ENCODE data around the gene APBB2.

Gene APBB2

GRCh38 chr4:41172786-41173185, 41.6 kb downstream of the APBB2 start:
- ChIA-PET POLR2A (interaction anchor here (0.6 to 0.8 kb wide), 2 partner anchors 41 to 87 kb away, joined by 3 read pairs; no protein-coding TSS in a partner anchor), CTCF (interaction anchor here (1.0 to 2.3 kb wide), 2 partner anchors 20 to 41 kb away, joined by 3 to 10 read pairs; partner anchors contain the start of gene APBB2)
- DNase-seq (ENCODE audit: low read depth, low spot score), result no peak
- TF ChIP-seq, protein P1, sequence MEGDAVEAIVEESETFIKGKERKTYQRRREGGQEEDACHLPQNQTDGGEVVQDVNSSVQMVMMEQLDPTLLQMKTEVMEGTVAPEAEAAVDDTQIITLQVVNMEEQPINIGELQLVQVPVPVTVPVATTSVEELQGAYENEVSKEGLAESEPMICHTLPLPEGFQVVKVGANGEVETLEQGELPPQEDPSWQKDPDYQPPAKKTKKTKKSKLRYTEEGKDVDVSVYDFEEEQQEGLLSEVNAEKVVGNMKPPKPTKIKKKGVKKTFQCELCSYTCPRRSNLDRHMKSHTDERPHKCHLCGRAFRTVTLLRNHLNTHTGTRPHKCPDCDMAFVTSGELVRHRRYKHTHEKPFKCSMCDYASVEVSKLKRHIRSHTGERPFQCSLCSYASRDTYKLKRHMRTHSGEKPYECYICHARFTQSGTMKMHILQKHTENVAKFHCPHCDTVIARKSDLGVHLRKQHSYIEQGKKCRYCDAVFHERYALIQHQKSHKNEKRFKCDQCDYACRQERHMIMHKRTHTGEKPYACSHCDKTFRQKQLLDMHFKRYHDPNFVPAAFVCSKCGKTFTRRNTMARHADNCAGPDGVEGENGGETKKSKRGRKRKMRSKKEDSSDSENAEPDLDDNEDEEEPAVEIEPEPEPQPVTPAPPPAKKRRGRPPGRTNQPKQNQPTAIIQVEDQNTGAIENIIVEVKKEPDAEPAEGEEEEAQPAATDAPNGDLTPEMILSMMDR (IDR thresholded peaks at IDR 0.05; ENCODE audit: insufficient read depth, low read length, missing control alignments), result no peak
- H3K4me3 ChIP-seq (ENCODE audit: low read depth, low read length), result no peak overlapping the region

DNA sequence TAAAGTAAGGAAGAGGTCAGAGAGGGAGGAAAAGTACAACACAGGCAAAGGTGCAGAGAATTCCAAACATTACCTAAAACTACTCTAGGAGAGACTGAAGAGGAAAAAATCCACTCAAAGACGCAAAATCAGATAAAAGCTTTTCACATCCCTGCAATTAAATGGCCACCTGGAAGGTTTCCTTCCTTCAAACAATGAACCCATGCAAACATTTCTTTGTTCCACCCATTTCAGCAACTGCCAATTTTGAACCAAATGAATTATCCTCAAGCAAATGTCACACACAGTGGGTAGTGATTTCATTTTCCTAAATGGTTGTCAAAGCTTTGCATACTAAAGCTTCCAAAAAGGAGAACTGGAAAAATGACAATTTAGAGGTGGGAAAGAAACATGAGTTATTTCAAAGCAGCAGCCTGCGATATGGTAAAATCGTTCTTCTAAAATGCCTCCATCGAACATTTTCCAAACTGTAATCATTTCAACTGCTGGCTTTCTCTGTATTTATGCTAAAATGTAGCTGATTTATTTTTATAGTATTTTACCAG, 45.0 kb downstream of the APBB2 start:
- TF ChIP-seq, protein P1 (IDR thresholded peaks at IDR 0.05; ENCODE audit: insufficient read depth, low read length, missing control alignments), result no peak
- H3K4me3 ChIP-seq (ENCODE audit: low read depth, low read length), result no peak overlapping the region
- DNase-seq (ENCODE audit: low read depth, low spot score), result no peak
- POLR2A ChIA-PET, result interaction anchor here (0.6 to 1.4 kb wide), 2 partner anchors 9 to 88 kb away, joined by 3 read pairs; no protein-coding TSS in a partner anchor
- CTCF ChIA-PET, result interaction anchor here (1.4 kb wide), 1 partner anchor 243 kb away, joined by 4 read pairs; no protein-coding TSS in a partner anchor

DNA sequence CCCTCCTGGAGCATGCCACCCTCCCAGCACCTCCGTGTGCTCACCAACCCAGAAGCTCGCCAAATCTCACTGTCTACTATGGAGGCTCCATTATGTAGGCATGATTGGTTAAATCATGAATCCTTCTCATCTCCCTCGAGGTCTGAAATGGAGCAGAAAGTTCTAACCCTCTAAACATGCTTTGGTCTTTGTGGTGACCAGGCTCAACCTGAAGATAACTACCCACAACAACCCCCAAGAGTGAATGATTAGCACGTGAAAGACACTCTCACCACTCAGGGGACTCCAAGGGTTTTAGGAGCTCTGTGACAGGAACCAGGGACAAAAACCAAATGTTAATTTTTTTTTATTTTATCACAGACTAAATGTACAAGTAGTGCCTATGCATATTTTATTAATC, 47.2 kb downstream of the APBB2 start:
- no peak overlapping the region for H3K4me3 ChIP-seq (ENCODE audit: low read depth, low read length)
- TF ChIP-seq, protein P1 (IDR thresholded peaks at IDR 0.05; ENCODE audit: insufficient read depth, low read length, missing control alignments), result no peak
- no peak for DNase-seq (ENCODE audit: low read depth, low spot score)
- ChIA-PET POLR2A (no interaction called here), CTCF (no interaction called here)

GRCh38 chr4:41164405-41164804, 49.9 kb downstream of the APBB2 start:
- ChIA-PET CTCF (interaction anchor here (0.6 to 2.2 kb wide), 3 partner anchors 12 to 193 kb away, joined by 3 to 7 read pairs (median 3); no protein-coding TSS in a partner anchor), POLR2A (no interaction called here)
- no peak overlapping the region for H3K4me3 ChIP-seq (ENCODE audit: low read depth, low read length)
- no peak for DNase-seq (ENCODE audit: low read depth, low spot score)
- TF ChIP-seq, protein P1 (IDR thresholded peaks at IDR 0.05; ENCODE audit: insufficient read depth, low read length, missing control alignments), result no peak

DNA sequence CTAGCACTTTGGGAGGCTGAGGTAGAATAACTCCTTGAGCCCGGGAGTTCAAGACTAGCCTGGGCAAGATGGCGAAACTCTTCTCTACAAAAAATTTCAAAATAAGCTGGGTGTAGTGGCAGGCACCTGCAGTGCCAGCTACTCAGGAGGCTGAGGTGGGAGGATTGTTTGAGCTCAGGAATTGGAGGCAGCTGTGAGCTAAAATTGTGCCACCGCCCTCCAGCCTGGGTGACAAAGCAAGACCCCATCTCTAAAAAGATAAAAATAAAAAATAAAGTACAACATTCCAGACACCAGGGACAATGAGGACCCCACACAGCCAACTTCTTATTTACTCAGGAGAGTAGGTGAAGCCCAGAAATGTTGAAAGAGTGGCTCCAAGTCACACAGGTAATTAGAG, 53.0 kb downstream of the APBB2 start:
- CTCF ChIA-PET, result interaction anchor here (1.1 kb wide), 1 partner anchor 13 kb away, joined by 3 read pairs; no protein-coding TSS in a partner anchor

DNA sequence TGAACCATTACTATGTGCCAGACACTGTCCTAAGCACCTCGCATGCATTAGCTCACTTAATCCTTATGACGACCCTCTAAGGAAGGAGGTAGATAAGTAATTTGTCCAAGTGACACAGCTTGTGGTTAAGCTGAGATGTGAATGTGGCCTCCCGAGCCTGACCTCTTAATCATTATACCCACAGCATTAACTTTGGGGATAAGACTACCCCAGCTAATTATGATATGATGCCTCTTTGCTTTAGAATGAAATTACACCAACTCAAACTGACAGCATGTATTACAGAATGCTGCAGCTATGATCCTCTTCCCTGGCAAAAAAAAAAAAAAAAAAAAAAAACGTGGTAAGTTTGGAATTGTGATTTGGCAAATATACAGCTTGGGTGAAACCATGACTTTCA, 53.5 kb downstream of the APBB2 start:
- H3K4me3 ChIP-seq (ENCODE audit: low read depth, low read length), result no peak overlapping the region
- ChIA-PET CTCF (interaction anchor here (0.6 to 1.6 kb wide), 4 partner anchors 11 to 52 kb away, joined by 3 to 6 read pairs (median 4); no protein-coding TSS in a partner anchor), POLR2A (interaction anchor here (0.6 to 2.2 kb wide), 8 partner anchors 9 to 245 kb away, joined by 3 to 10 read pairs (median 3); partner anchors contain the start of gene APBB2)
- TF ChIP-seq, protein P1 (IDR thresholded peaks at IDR 0.05; ENCODE audit: insufficient read depth, low read length, missing control alignments), result no peak
- no peak for DNase-seq (ENCODE audit: low read depth, low spot score)

More for the DNA sequence above, 53.0 kb downstream of the APBB2 start:
- TF ChIP-seq, protein P1 (IDR thresholded peaks at IDR 0.05; ENCODE audit: insufficient read depth, low read length, missing control alignments), result no peak
- POLR2A ChIA-PET, result interaction anchor here (1.2 to 2.2 kb wide), 4 partner anchors 15 to 245 kb away, joined by 3 to 10 read pairs (median 4); no protein-coding TSS in a partner anchor
- no peak for DNase-seq (ENCODE audit: low read depth, low spot score)
- no peak overlapping the region for H3K4me3 ChIP-seq (ENCODE audit: low read depth, low read length)
